Parathyroid adenoma (tissue), 2 donors: ENCODE results near the gene MBD6.
"Not testable (repeated sequence)": the region's sequence is repeated elsewhere in the genome, so short reads cannot be mapped to it uniquely, and the experiment has no call there.

Experiments used
- H2AFZ ChIP-seq: fragments of 300-600 bp; sonication (generic); one replicate; pipeline ENCODE4 v1.7.0; 2017; ENCODE audit warnings: antibody characterized with exemption, mild to moderate bottlenecking
- H3K27ac ChIP-seq: fragments of 300-600 bp; sonication (generic); one replicate; pipeline ENCODE4 v1.7.0; 2017
- H3K27me3 ChIP-seq: fragments of 300-600 bp; sonication (generic); one replicate; pipeline ENCODE4 v1.7.0; 2017; ENCODE audit warnings: low read length; ENCODE audit not compliant: control insufficient read depth, insufficient read depth
- H3K36me3 ChIP-seq: fragments of 300-600 bp; sonication (generic); one replicate; pipeline ENCODE4 v1.7.0; 2017; ENCODE audit warnings: low read length; ENCODE audit not compliant: control insufficient read depth, insufficient read depth
- H3K4me1 ChIP-seq: fragments of 300-600 bp; sonication (generic); one replicate; pipeline ENCODE4 v1.7.0; 2017; ENCODE audit warnings: control low read depth
- H3K4me2 ChIP-seq: fragments of 300-600 bp; sonication (generic); one replicate; pipeline ENCODE4 v1.7.0; 2017; ENCODE audit warnings: low read length
- H3K4me3 ChIP-seq: fragments of 300-600 bp; sonication (generic); one replicate; pipeline ENCODE4 v1.7.0; 2017; ENCODE audit warnings: low read depth, low read length
- H3K79me2 ChIP-seq: fragments of 300-600 bp; sonication (generic); one replicate; pipeline ENCODE4 v1.7.0; 2017; ENCODE audit warnings: control low read depth
- H3K9ac ChIP-seq: fragments of 300-600 bp; sonication (generic); one replicate; pipeline ENCODE4 v1.7.0; 2017; ENCODE audit warnings: mild to moderate bottlenecking
- H3K9me3 ChIP-seq: fragments of 300-600 bp; sonication (generic); one replicate; pipeline ENCODE4 v1.7.0; 2017; ENCODE audit warnings: low read length; ENCODE audit not compliant: control insufficient read depth
- TF ChIP-seq, protein P1 (sequence below): fragments of 300-600 bp; sonication (generic); IDR thresholded peaks from one replicate; pipeline ENCODE4 v1.7.0; 2017; ENCODE audit warnings: antibody characterized with exemption, mild to moderate bottlenecking
- donor health status: primary hyperparathyroidism.

MBD6 gene

DNA sequence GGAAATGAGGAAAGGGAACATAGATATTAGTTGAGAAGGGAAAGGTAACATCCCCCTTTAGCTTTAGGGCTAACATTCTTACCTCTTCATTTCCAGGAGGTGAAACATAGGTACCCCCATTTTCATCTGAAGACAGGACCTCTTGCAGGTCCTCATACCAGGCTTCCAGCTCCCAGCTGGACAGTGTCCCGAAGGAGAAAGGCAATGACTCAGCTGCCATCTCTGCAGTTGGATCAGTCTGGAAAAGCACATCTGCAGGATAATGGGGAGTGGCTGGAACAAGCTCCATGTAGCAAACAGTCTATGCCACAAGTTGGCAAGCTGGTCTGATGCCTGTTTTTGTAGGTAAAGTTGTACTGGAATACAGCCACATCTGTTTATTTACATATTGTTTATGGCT is 5.4 kb upstream of the MBD6 start:
- Histone ChIP-seq H3K27ac (peak overlapping the region; percentile 2), H3K4me1 (peaks cover 25% of the 10 kb centered on the region)

DNA sequence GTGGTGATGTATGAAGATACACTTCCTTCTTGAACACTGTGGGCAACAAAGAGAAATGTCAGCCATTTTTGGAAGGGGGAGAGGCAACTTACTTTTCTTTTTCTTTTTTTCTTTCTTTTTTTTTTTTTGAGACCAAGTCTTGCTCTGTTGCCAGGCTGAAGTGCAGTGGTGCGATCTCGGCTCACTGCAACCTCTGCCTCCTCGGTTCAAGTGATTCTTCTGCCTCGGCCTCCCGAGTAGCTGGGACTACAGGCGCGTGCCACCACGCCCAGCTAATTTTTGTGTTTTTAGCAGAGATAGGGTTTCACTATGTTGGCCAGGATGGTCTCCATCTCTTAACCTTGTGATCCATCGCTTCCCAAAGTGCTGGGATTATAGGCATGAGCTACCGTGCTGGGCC is 4.9 kb upstream of the MBD6 start:
- not testable (repeated sequence) for H3K36me3 ChIP-seq, H3K27me3 ChIP-seq, H3K9ac ChIP-seq, H3K4me3 ChIP-seq, H3K9me3 ChIP-seq, H2AFZ ChIP-seq
- Histone ChIP-seq H3K27ac (peak overlapping the region; percentile 99), H3K4me2 (peak overlapping the region; percentile 81), H3K79me2 (peaks cover 19% of the 10 kb centered on the region), H3K4me1 (peaks cover 25% of the 10 kb centered on the region)

More for the DNA sequence above, 5.4 kb upstream of the MBD6 start:
- Histone ChIP-seq H3K9ac (no peak overlapping the region), H3K79me2 (peaks cover 19% of the 10 kb centered on the region), H3K4me3 (no peak overlapping the region), H3K4me2 (no peak overlapping the region), H3K9me3 (no peaks in the 10 kb centered on the region), H3K27me3 (no peaks in the 10 kb centered on the region), H2AFZ (no peak overlapping the region), H3K36me3 (no peaks in the 10 kb centered on the region)
- TF ChIP-seq, protein P1, sequence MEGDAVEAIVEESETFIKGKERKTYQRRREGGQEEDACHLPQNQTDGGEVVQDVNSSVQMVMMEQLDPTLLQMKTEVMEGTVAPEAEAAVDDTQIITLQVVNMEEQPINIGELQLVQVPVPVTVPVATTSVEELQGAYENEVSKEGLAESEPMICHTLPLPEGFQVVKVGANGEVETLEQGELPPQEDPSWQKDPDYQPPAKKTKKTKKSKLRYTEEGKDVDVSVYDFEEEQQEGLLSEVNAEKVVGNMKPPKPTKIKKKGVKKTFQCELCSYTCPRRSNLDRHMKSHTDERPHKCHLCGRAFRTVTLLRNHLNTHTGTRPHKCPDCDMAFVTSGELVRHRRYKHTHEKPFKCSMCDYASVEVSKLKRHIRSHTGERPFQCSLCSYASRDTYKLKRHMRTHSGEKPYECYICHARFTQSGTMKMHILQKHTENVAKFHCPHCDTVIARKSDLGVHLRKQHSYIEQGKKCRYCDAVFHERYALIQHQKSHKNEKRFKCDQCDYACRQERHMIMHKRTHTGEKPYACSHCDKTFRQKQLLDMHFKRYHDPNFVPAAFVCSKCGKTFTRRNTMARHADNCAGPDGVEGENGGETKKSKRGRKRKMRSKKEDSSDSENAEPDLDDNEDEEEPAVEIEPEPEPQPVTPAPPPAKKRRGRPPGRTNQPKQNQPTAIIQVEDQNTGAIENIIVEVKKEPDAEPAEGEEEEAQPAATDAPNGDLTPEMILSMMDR, result no peak

DNA sequence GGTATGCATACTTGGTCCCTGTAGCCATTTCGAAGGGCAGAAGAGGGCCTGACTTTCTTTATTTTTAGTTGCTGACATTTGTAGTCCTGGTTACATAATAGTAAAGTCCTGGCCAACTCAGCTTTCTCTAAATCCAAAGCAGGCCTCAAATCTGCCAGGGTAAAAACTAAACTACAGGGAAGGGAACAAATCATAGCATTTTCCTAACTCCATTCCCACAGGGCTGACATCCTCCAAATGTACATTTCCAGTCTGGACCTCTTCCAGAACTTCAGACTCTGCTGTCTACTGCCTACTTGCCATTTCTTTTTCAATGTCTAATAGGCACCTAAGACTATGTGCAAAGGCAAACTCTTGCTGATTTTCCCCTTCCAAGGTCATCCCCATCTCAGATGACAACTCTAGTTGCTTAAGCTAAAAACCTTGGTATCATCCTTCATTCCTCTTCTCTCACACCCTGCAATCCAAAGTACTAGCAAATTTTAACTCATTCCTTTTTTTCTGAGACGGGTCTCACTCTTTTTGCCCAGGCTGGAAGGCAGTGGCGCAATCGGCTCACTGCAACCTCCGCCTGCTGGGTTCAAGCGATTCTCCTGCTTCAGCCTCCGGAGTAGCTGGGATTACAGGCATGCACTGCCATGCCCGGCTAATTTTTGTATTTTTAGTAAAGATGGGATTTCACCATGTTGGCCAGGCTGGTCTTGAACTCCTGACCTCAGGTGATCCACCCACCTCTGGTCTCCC is 4.3 kb upstream of the MBD6 start:
- peaks cover 19% of the 10 kb centered on the region for H3K79me2 ChIP-seq
- TF ChIP-seq, protein P1, result no peak
- no peak overlapping the region for H3K9ac ChIP-seq
- H3K27me3 ChIP-seq, result no peaks in the 10 kb centered on the region
- no peaks in the 10 kb centered on the region for H3K36me3 ChIP-seq
- peak overlapping the region; percentile 93 for H3K4me3 ChIP-seq
- peak overlapping the region; percentile 81 for H3K4me2 ChIP-seq
- H3K9me3 ChIP-seq, result no peaks in the 10 kb centered on the region
- peak overlapping the region; percentile 99 for H3K27ac ChIP-seq
- no peak overlapping the region for H2AFZ ChIP-seq
- H3K4me1 ChIP-seq, result peaks cover 27% of the 10 kb centered on the region

DNA sequence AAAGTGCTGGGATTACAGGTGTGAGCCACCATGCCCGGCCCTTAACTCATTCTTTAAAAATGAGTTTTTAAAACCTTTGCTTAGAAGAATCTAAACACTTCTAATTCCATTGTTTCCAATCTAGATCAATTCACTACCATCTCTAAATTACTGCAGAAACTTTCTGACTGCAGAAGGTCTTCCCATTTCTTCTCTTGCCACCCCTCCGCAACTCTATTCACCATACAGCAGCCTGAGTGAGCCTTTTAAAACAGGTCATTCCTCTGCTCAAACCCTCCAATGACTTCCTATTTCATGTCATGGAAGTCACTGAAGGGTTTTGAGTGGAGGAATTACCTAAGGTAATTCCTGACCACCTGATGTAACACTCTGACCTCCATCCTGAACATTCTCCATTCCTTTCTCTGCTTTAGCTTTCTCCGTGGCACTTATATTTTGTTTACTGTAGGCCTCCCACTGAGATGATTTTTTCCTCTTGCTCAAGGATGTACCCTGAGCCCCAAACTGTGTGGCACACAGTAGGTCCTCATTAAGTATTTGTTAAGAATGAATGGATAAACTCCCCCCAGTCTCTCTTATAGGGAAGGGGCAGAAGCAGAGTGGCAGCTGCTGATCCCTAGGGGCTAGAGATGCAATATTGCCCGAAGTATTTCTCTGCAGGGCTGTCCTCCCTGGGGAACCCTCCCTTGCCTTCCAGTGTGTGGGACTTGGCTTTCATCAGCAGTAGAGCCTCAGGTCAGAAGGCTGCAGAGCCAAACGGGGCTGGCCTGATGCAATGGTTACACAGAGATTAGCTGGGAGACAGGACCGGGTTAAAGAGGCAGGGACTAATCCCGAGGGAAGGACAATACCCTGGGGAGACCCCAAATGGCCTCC is 3.5 kb upstream of the MBD6 start:
- TF ChIP-seq, protein P1, result no peak
- Histone ChIP-seq H3K9ac (peak overlapping the region; percentile 98), H3K4me3 (peak overlapping the region; percentile 93), H3K9me3 (no peaks in the 10 kb centered on the region), H3K79me2 (peaks cover 19% of the 10 kb centered on the region), H3K36me3 (no peaks in the 10 kb centered on the region), H3K4me1 (peaks cover 35% of the 10 kb centered on the region), H3K27ac (peak overlapping the region; percentile 99), H2AFZ (no peak overlapping the region), H3K27me3 (no peaks in the 10 kb centered on the region), H3K4me2 (peak overlapping the region; percentile 81)

DNA sequence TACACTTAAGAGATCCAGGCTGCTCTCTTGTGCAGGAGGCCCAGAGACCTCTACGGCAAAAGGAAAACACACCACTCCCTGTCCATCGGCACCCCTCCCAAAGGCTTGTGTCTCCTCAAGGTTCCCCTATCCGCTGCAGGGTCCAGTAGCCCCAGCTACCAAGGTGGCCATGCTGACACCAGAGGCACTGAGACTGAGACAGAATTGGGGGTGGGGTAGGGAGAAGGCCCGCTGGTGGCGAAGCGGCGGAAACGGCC is 2.9 kb upstream of the MBD6 start:
- H3K36me3 ChIP-seq, result no peaks in the 10 kb centered on the region
- H3K79me2 ChIP-seq, result peaks cover 23% of the 10 kb centered on the region
- peak overlapping the region; percentile 81 for H3K4me2 ChIP-seq
- peak overlapping the region; percentile 98 for H3K9ac ChIP-seq
- no peaks in the 10 kb centered on the region for H3K27me3 ChIP-seq
- TF ChIP-seq, protein P1, result no peak
- H3K4me3 ChIP-seq, result peak overlapping the region; percentile 93
- H3K27ac ChIP-seq, result peak overlapping the region; percentile 99
- H3K9me3 ChIP-seq, result no peaks in the 10 kb centered on the region
- H2AFZ ChIP-seq, result peak overlapping the region; percentile 80
- H3K4me1 ChIP-seq, result peaks cover 39% of the 10 kb centered on the region
